ENCODE data around the gene TEX53. TPM values are rescaled to one million over a fixed set of nuclear protein-coding genes. Genes with fewer than 3 reads are reported as not detected.

The TEX53 gene
- total RNA-seq, 4 donors from 2014 or later, result not detected

DNA sequence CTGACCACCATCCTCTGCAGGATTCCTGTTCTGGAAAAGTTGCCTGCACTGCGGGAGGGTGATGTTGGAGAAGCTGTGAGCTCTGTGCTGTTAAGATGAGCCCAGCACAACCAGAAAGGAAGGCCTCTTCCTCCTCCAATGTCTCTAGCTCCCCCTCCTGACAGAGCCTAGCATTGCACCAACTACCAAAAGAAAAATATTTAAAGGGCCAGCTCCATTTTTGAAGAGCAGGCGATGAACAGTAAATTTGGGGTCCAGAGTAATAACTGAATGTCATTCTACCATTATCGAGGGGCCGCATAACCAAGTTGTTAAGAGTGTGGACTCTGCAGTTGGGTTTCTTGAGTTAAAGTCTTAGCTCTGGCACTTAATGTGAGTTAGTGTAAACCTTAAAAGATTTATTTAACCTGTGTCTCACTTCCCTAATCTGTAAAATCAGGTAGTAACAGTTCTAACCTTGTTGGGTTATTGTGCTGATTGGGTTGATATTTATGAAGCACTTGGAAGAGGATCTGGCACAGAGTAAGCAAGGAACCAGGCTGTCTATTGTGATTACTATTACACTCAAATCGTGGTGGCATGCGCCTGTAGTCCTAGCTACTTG, 3.9 kb downstream of the TEX53 start:
- 31 to 36% methylated on average over 6 of the region's 6 CpGs for WGBS, 2 donors
- TF ChIP-seq, protein P1, sequence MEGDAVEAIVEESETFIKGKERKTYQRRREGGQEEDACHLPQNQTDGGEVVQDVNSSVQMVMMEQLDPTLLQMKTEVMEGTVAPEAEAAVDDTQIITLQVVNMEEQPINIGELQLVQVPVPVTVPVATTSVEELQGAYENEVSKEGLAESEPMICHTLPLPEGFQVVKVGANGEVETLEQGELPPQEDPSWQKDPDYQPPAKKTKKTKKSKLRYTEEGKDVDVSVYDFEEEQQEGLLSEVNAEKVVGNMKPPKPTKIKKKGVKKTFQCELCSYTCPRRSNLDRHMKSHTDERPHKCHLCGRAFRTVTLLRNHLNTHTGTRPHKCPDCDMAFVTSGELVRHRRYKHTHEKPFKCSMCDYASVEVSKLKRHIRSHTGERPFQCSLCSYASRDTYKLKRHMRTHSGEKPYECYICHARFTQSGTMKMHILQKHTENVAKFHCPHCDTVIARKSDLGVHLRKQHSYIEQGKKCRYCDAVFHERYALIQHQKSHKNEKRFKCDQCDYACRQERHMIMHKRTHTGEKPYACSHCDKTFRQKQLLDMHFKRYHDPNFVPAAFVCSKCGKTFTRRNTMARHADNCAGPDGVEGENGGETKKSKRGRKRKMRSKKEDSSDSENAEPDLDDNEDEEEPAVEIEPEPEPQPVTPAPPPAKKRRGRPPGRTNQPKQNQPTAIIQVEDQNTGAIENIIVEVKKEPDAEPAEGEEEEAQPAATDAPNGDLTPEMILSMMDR (IDR thresholded peaks at IDR 0.05), result peak; percentile 53 to 96 (median 90)
- no peak for TF ChIP-seq POLR2A (IDR thresholded peaks at IDR 0.05)
- H3K36me3 ChIP-seq, result no peaks in the 10 kb centered on the region
- intact Hi-C loops (cut with DNase I), result loop anchor here (5.0 kb wide), 2 partner anchors 166 to 246 kb away; no protein-coding TSS in a partner anchor
- no peaks in the 10 kb centered on the region for H3K27me3 ChIP-seq
- peak; percentile 69 to 78 for DNase-seq
- H3K27ac ChIP-seq, result no peak overlapping the region
- no peak overlapping the region for H3K4me3 ChIP-seq (replicated peaks in 1 of 3)
- H3K9me3 ChIP-seq, result no peaks in the 10 kb centered on the region
- H3K4me1 ChIP-seq, result peaks cover 0 to 3% of the 10 kb centered on the region in 2 donors

DNA sequence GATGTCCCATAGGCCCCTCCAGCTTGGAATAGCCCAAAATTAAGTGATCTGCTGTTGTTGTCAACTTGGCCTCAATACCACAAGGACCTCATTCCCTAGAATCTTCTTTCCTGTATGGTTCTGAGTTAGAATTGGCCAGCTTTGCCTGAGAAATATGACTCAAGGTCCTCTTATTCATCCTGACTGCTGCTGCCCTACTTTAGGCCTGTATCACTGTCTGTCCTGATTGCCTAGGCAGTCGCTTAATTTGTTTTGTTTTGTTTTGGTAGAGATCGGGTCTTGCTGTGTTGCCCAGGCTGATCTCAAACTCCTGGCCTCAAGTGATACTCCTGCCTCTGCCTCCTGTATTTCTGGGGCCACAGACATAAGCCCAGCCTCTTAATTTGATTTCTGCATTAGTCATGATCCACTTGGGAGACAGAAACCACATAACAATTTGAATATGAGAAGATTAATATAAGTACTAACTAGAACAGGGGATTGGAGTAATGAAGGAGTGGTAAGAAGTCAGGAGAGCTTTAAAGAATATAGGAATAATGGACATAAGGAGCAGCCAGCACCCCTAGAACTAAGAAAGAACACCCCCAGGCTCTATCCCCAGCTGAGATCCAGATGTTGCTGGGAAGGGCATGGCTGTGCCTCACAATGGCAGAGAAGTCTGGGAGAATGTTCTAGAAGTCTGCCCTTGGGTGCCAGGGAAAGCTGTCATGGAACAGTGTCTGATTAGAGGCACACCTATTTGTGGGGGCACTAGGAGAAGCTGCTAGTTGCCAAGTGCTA, 4.6 kb downstream of the TEX53 start:
- no peaks in the 10 kb centered on the region for H3K27me3 ChIP-seq
- intact Hi-C loops (cut with DNase I), result loop anchor here (5.0 kb wide), 2 partner anchors 166 to 246 kb away; no protein-coding TSS in a partner anchor
- no peak for DNase-seq
- 64 to 91% methylated on average over 2 of the region's 2 CpGs for WGBS, 2 donors
- no peak overlapping the region for H3K4me3 ChIP-seq (replicated peaks in 1 of 3)
- peaks cover 0 to 3% of the 10 kb centered on the region in 2 donors for H3K4me1 ChIP-seq
- TF ChIP-seq, protein P1 (IDR thresholded peaks at IDR 0.05), result no peak
- TF ChIP-seq POLR2A (IDR thresholded peaks at IDR 0.05), result no peak
- no peaks in the 10 kb centered on the region for H3K36me3 ChIP-seq
- no peak overlapping the region for H3K27ac ChIP-seq
- no peaks in the 10 kb centered on the region for H3K9me3 ChIP-seq

DNA sequence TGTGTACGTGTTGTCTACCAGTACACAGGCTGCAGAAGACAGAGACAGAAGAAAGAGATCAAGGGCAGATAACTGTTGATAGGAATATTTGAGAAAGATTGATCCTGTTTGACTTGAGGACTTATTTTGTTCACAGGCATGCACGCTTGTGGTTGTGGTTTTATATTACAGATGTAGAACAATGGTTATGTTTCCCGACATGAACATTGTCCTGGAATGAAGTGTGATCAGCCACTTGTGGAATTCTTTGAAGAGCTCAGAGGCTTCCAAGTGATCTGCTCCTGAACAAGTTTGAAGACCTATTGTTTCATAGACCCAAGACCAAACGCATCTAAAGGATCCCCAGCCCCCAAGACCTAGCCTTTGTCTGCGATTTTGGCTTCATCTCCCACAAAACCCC, 13.7 kb downstream of the TEX53 start:
- intact Hi-C loops (cut with DNase I), result no loop called here
- Histone ChIP-seq H3K4me1 (no peaks in the 10 kb centered on the region), H3K4me3 (replicated peaks in 1 of 3) (no peak overlapping the region), H3K36me3 (peaks cover 27 to 29% of the 10 kb centered on the region in 2 donors), H3K27ac (no peak overlapping the region), H3K27me3 (no peaks in the 10 kb centered on the region), H3K9me3 (no peaks in the 10 kb centered on the region)
- no peak for DNase-seq
- WGBS, 2 donors, result 92 to 93% methylated on average over 5 of the region's 5 CpGs
- TF ChIP-seq POLR2A (IDR thresholded peaks at IDR 0.05), result no peak
- TF ChIP-seq, protein P1 (IDR thresholded peaks at IDR 0.05), result no peak

DNA sequence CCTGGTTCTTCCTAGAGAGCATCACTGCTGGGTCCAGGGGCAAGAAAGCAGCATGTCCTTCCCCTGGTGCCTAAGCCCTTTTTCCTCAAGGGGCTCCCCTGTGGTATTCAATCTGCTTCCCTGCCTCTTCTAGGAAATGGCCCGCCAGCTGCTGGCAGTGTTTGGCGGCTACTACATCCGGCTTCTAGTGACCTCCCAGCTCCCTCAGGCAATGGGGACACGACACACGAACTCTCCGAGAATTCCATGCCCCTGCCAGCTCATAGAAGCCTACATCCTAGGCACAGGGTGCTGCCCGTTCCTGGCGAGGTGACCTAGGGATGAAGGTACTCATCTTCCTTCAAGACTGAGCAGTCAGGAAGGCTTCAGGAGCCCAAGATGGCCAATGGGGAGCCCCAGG, 14.6 kb downstream of the TEX53 start:
- no peak for TF ChIP-seq POLR2A (IDR thresholded peaks at IDR 0.05)
- TF ChIP-seq, protein P1 (IDR thresholded peaks at IDR 0.05), result no peak
- Histone ChIP-seq H3K27me3 (no peaks in the 10 kb centered on the region), H3K4me1 (no peaks in the 10 kb centered on the region), H3K9me3 (no peaks in the 10 kb centered on the region), H3K4me3 (replicated peaks in 1 of 3) (no peak overlapping the region), H3K36me3 (peaks cover 29 to 32% of the 10 kb centered on the region in 2 donors), H3K27ac (no peak overlapping the region)
- intact Hi-C loops (cut with DNase I), result no loop called here
- 89 to 98% methylated on average over 8 of the region's 8 CpGs for WGBS, 2 donors
- no peak for DNase-seq

DNA sequence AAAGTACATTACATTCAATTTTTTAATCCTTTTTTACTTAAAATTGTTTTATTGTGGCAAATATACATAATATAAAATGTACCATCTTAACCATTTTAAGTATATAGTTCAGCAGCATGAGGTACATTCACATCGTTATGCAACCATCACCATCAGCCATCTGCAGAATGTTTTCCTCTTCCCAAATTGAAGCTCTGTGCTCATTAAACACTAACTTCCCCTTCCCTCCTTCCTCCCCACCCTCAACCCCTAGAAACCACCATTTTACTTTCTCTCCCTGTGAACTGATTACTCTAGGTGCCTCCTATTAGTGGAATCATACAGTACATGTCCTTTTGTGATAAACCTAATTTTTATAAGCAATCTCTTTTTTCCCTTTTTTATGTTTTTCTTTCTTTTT, 15.6 kb downstream of the TEX53 start:
- Histone ChIP-seq H3K4me3 (replicated peaks in 1 of 3) (no peak overlapping the region), H3K4me1 (no peaks in the 10 kb centered on the region), H3K9me3 (no peaks in the 10 kb centered on the region), H3K27ac (no peak overlapping the region), H3K36me3 (peaks cover 29 to 32% of the 10 kb centered on the region in 2 donors), H3K27me3 (no peaks in the 10 kb centered on the region)
- intact Hi-C loops (cut with DNase I), result no loop called here
- TF ChIP-seq POLR2A (IDR thresholded peaks at IDR 0.05), result no peak
- TF ChIP-seq, protein P1 (IDR thresholded peaks at IDR 0.05), result no peak
- 85 to 91% methylated on average over 1 of the region's 1 CpG for WGBS, 2 donors
- DNase-seq, result no peak
